OCI-LY7 (cell line): ENCODE results near the gene TTC34. TPM values are rescaled to one million over a fixed set of nuclear protein-coding genes. Genes with fewer than 3 reads are reported as not detected.

ENCODE experiments used
- BruUV-seq: library from RNA; stranded (reverse); fragments of 400-500 nt; replicated peaks from 2 replicates; lab custom pipeline; 2021; lab: Mats Ljungman, UMichigan
- CTCF ChIA-PET: fragments of 300-600 bp; sonication (Branson Sonifier 250); formaldehyde crosslinking; loops from one replicate; lab custom pipeline; 2022; ENCODE audit warnings: antibody characterized with exemption; ENCODE audit not compliant: unreplicated experiment; lab: Charles Lee
- POLR2A ChIA-PET: fragments of 300-600 bp; sonication (Branson Sonifier 250); formaldehyde crosslinking; loops from one replicate; lab custom pipeline; 2022; ENCODE audit warnings: antibody characterized with exemption; lab: Charles Lee
- DNase-seq: peaks from one replicate; pipeline ENCODE4 v3.0.0-alpha.2; 2015; ENCODE audit warnings: low spot score
- H2AFZ ChIP-seq: fragments of 200-600 bp; sonication (generic), shearing (Covaris generic); 2 replicates; pipeline ENCODE4 v1.6.1; 2014; ENCODE audit warnings: mild to moderate bottlenecking, antibody characterized with exemption, low read length, moderate library complexity
- H3K27ac ChIP-seq: fragments of 200-600 bp; sonication (generic); 2 replicates; pipeline ENCODE4 v1.5.1; 2014; ENCODE audit warnings: mixed run types, low read depth, mild to moderate bottlenecking, moderate library complexity, low read length, inconsistent platforms; ENCODE audit not compliant: poor library complexity, severe bottlenecking
- H3K36me3 ChIP-seq: fragments of 200-600 bp; sonication (generic); 2 replicates; pipeline ENCODE4 v1.6.1; 2014; ENCODE audit warnings: mild to moderate bottlenecking, antibody characterized with exemption, low read length, moderate library complexity, mixed read lengths; ENCODE audit not compliant: insufficient read depth
- H3K4me1 ChIP-seq: fragments of 200-600 bp; sonication (generic); 2 replicates; pipeline ENCODE4 v1.5.1; 2014; ENCODE audit warnings: mild to moderate bottlenecking, low read length; ENCODE audit not compliant: insufficient read depth, poor library complexity, severe bottlenecking
- H3K4me2 ChIP-seq: fragments of 200-600 bp; sonication (generic); 2 replicates; pipeline ENCODE4 v1.6.1; 2014; ENCODE audit warnings: mild to moderate bottlenecking, low read length
- H3K4me3 ChIP-seq: fragments of 200-600 bp; sonication (generic); 2 replicates; pipeline ENCODE4 v1.5.1; 2014; ENCODE audit warnings: mild to moderate bottlenecking, low read depth, low read length; ENCODE audit not compliant: poor library complexity, severe bottlenecking
- H3K79me2 ChIP-seq: fragments of 200-600 bp; sonication (generic); 2 replicates; pipeline ENCODE4 v1.6.1; 2016; ENCODE audit warnings: low read depth, mild to moderate bottlenecking, low read length, moderate library complexity, mixed read lengths; ENCODE audit not compliant: insufficient read depth
- H3K9me2 ChIP-seq: fragments of 200-600 bp; sonication (generic); 2 replicates; pipeline ENCODE4 v1.6.1; 2016; ENCODE audit warnings: mild to moderate bottlenecking, low read length, mixed read lengths; ENCODE audit not compliant: insufficient read depth
- H3K9me3 ChIP-seq: fragments of 200-600 bp; sonication (generic); 2 replicates; pipeline ENCODE4 v1.6.1; 2014; ENCODE audit warnings: mild to moderate bottlenecking, mixed run types, low read length, mixed read lengths
- H4K20me1 ChIP-seq: fragments of 200-600 bp; sonication (generic); 2 replicates; pipeline ENCODE4 v1.6.1; 2014; ENCODE audit warnings: mild to moderate bottlenecking, antibody characterized with exemption, low read length, moderate library complexity, mixed read lengths; ENCODE audit not compliant: insufficient read depth
- CTCF ChIP-seq: fragments of 200-600 bp; sonication (generic); conservative IDR thresholded peaks from 2 replicates; pipeline ENCODE4 v1.5.1; 2014; ENCODE audit warnings: mild to moderate bottlenecking, antibody characterized with exemption, low read length, moderate library complexity, mixed read lengths
- EZH2phosphoT487 ChIP-seq: fragments of 200-600 bp; sonication (generic); IDR thresholded peaks from 2 replicates; pipeline ENCODE4 v1.6.1; 2018; ENCODE audit warnings: low read depth, borderline replicate concordance, mild to moderate bottlenecking, mixed run types, antibody characterized with exemption, low read length, moderate library complexity, mixed read lengths
- intact Hi-C: fragments of 100-400 bp; cut with micrococcal nuclease; formaldehyde crosslinking; loops from one replicate; pipeline ENCODE4 v1.10.0; 2022; ENCODE audit not compliant: unreplicated experiment
- total RNA-seq, 2 experiments: library from RNA; depleted of rRNA in 1 of 2; stranded (reverse); fragments of >200 nt in 1 of 2; shearing (Covaris generic) in 1 of 2; gene quantifications; 2 replicates each; pipeline ENCODE4 v1.2.3, GENCODE V29; 2014 to 2022

The TTC34 gene
- total RNA-seq, 2 experiments from 2014 or later: 1.1 to 2.2 TPM

GRCh38 chr1:2815551-2815950 is 14.1 kb upstream of the TTC34 start:
- no TSS peak for BruUV-seq
- Histone ChIP-seq H4K20me1 (no peaks in the 10 kb centered on the region), H3K27ac (no peak overlapping the region), H3K9me2 (no peaks in the 10 kb centered on the region), H2AFZ (no peak overlapping the region), H3K79me2 (no peaks in the 10 kb centered on the region), H3K4me2 (no peak overlapping the region), H3K4me3 (no peak overlapping the region), H3K4me1 (no peaks in the 10 kb centered on the region), H3K9me3 (no peaks in the 10 kb centered on the region), H3K36me3 (no peaks in the 10 kb centered on the region)
- TF ChIP-seq EZH2phosphoT487: no peak
- no peak for TF ChIP-seq CTCF
- intact Hi-C loops: no loop called here
- CTCF ChIA-PET: no interaction called here
- POLR2A ChIA-PET: no interaction called here
- DNase-seq: no peak

GRCh38 chr1:2814511-2815075 is 13.1 kb upstream of the TTC34 start:
- Histone ChIP-seq H3K4me2 (no peak overlapping the region), H3K27ac (no peak overlapping the region), H3K9me3 (no peaks in the 10 kb centered on the region), H3K36me3 (no peaks in the 10 kb centered on the region), H3K4me3 (no peak overlapping the region), H3K79me2 (no peaks in the 10 kb centered on the region), H3K9me2 (no peaks in the 10 kb centered on the region), H3K4me1 (no peaks in the 10 kb centered on the region), H2AFZ (no peak overlapping the region), H4K20me1 (no peaks in the 10 kb centered on the region)
- ChIA-PET CTCF (no interaction called here), POLR2A (no interaction called here)
- intact Hi-C loops: no loop called here
- BruUV-seq: no TSS peak
- no peak for DNase-seq
- TF ChIP-seq EZH2phosphoT487 (no peak), CTCF (no peak)

GRCh38 chr1:2812939-2813653 is 11.6 kb upstream of the TTC34 start:
- H3K36me3 ChIP-seq: no peaks in the 10 kb centered on the region
- H3K9me2 ChIP-seq: no peaks in the 10 kb centered on the region
- no peaks in the 10 kb centered on the region for H4K20me1 ChIP-seq
- intact Hi-C loops: no loop called here
- no peak overlapping the region for H3K4me2 ChIP-seq
- H3K9me3 ChIP-seq: no peaks in the 10 kb centered on the region
- H2AFZ ChIP-seq: no peak overlapping the region
- ChIA-PET POLR2A (no interaction called here), CTCF (no interaction called here)
- TF ChIP-seq CTCF (no peak), EZH2phosphoT487 (no peak)
- no TSS peak for BruUV-seq
- no peak for DNase-seq
- no peak overlapping the region for H3K4me3 ChIP-seq
- H3K79me2 ChIP-seq: no peaks in the 10 kb centered on the region
- no peak overlapping the region for H3K27ac ChIP-seq
- no peaks in the 10 kb centered on the region for H3K4me1 ChIP-seq
